Activated CD4-positive, alpha-beta T cell treated with anti-CD3 and anti-CD28 coated beads, Interleukin-2, amount 50 U/mL, for 24 hours (primary cell): Measurements from ENCODE around the gene CHIA.
"Not testable (repeated sequence)": the region's sequence is repeated elsewhere in the genome, so short reads cannot be mapped to it uniquely, and the experiment has no call there.

Experiments
- DNase-seq, 2 donors: peaks; one replicate each; pipeline ENCODE4 v3.0.0-alpha.2; 2020; ENCODE audit warnings: low read depth in 1 of 2, low spot score in 1 of 2

Gene CHIA

GRCh38 chr1:111283838-111284237 lies 6.8 kb upstream of the CHIA start:
- DNase-seq, result no peak

DNA sequence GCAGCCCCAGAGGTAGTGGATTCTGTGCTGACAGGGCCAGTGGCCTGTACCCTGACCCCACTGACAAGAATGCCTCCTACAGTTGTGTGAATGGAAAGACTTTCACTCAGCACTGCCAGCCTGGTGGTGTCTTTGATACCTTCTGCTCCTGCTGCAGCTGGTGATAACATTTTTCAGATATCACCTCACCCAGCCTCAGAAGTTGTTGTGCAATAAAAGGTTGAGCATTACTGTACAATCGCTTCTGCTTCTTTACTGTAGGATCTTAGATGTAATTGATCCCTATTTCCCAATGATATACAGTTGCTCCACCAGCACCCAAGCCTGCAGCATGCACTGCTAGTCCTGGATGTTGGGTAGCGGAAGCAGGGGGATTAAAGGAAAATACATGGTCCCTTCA lies 4.8 kb upstream of the CHIA start:
- DNase-seq, result no peak

DNA sequence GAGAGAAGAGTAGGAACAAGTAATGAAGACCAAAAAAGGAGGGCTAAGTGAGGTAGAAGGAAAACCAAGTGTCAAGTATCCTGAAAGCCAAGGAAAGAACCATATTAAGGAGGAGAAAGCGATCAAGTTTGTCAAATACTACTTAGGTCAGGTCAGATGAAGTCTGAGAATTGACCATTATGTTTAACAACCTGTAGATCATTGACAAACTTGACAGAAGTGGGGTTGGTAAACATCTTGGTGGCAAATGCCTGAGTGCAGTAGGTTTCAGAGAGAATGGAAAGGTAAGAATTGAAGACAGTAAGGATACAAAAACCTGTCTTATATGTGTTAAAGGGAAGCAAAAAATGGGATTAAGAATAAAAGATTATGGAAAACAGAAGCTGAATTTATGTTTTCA lies 3.7 kb upstream of the CHIA start:
- no peak for DNase-seq

GRCh38 chr1:111289371-111289770 lies 1.3 kb upstream of the CHIA start:
- DNase-seq, result no peak

GRCh38 chr1:111290104-111290503 lies 547 bp upstream of the CHIA start:
- DNase-seq, result no peak

- no peak for DNase-seq
Observed at GRCh38 chr1:111294390-111294789, 3.7 kb downstream of the CHIA start.

GRCh38 chr1:111302374-111302773 lies 11.7 kb downstream of the CHIA start:
- no peak for DNase-seq

DNA sequence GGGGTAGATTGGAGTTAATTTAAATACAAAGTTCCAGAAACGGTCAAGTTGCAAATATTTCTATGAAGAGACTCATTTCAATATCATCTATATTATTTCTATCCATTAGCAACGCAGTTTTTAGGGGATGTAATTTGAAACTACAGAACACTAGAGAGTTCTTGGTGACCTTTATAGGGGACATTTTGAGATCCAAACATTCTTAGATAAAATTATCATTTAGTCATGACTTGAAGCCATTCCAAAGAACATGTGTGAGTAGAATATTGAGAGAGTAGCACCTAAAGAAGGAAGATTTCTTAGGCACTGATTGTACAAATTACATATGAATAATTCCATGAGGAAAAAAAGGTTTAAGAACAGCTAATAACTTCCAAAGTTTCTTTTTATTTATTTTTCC lies 19.0 kb downstream of the CHIA start:
- DNase-seq, result no peak

- DNase-seq, result no peak
Observed at GRCh38 chr1:111318523-111318922, 27.9 kb downstream of the CHIA start.

- DNase-seq, result no peak
Observed at GRCh38 chr1:111320066-111320879, 29.6 kb downstream of the CHIA start.

GRCh38 chr1:111323231-111323630 lies 32.6 kb downstream of the CHIA start:
- no peak for DNase-seq

DNA sequence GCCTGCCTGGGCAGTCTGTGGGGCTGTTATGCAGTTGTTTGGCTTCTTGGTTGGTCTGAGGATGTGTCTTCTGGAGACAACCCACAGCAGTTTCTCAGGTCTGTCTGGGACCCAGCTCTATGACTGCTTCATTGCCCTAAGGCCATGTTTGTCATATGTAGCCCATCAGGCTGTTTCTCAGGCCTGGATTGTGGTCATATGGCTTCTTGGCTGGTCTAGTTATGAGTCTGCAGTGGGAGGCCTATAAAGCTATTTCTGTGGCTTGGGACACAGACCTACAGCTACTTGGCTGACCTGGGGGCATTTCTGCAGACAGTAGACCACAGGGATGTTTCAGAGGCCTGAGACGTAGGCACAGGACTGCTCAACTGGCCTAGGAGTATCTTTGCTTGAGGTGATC lies 41.5 kb downstream of the CHIA start:
- DNase-seq, result no peak

- peak in 1 of 2 donors; percentile 39 for DNase-seq
Observed at GRCh38 chr1:111334169-111334568, 43.5 kb downstream of the CHIA start.

- not testable (repeated sequence) for DNase-seq
Observed at GRCh38 chr1:111335214-111335877, 44.7 kb downstream of the CHIA start.

GRCh38 chr1:111338849-111339248 lies 48.2 kb downstream of the CHIA start:
- not testable (repeated sequence) for DNase-seq

DNA sequence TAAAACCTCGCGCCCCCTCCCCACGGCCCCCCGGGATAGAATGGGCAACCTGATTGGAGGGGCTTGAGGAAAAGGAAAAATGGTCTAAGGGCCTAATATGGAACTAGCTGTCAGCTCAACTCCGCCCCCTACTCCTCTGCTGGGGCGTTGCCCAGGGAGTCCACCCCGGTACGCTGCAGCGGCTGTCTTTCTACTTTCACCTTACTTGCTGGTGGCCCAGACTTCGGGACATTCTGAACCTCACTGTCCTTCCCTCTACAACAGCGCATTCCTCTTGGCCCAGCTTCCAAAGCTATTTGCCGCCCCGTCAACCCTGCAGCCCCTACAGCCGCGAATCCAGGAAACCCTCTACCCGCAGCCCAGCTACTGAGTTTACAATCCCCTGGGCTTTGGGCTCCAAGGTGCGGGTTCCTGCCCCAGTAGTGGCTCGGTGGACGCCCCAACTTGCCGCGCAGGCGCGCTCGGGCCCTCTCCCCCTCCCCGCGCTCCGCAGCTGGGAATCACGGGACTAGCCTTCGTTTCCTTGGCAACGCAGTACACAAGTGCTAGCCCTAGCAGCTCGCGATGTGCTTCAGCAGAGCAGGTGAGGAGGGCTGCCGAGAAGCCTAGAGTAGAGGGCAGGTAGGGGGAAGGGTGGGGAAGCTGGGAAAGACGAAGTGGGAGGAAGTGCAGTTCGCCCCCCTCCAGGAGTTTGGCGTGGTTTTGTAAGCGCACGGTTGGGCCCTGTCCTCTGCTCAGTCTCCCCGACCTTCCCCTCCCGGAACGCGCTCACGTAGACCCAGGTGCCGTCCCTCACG lies 55.6 kb downstream of the CHIA start:
- DNase-seq, result peak; percentile 59 to 78

GRCh38 chr1:111347026-111347425 lies 56.4 kb downstream of the CHIA start:
- no peak for DNase-seq

GRCh38 chr1:111351700-111352099 lies 61.0 kb downstream of the CHIA start:
- DNase-seq, result no peak

- DNase-seq, result no peak
Observed at GRCh38 chr1:111354584-111354983, 63.9 kb downstream of the CHIA start.

DNA sequence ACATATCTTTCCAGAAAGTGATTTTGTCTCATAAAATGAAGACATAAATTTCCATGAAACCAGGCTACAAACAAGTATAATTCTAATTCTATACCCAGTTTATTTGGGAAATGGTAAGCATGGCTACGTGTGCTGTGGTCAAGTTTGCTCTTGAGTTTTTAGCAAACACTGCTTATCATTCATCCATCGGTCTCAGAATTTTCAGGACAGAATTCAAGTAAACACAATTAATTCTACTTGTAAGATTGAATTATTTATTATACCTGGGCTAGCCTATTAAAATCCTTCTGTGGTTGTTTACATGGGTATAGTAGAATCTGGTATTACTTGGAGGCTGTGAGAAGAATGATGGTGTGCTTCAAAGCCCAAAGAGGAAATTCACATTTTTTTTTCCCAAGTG lies 68.3 kb downstream of the CHIA start:
- no peak for DNase-seq

DNA sequence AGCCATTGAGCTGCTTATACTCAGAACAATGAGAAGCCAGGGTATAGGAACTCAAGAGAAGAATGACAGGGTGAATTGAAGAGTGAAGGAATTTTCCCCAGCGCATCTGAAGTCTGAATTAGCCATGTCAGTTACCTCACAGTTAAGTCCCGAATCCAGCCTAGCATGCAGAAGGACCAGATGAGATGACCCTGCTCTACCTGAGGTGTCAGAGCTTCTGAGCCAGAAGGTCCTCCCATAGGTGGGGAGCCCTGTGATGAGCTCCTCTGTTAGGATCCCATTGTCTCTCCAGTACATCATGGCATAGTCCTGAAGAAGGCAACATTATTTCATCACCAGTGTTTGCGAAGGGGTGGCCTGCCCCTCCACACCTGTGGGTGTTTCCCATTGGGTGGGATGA lies 68.7 kb downstream of the CHIA start:
- no peak for DNase-seq

DNA sequence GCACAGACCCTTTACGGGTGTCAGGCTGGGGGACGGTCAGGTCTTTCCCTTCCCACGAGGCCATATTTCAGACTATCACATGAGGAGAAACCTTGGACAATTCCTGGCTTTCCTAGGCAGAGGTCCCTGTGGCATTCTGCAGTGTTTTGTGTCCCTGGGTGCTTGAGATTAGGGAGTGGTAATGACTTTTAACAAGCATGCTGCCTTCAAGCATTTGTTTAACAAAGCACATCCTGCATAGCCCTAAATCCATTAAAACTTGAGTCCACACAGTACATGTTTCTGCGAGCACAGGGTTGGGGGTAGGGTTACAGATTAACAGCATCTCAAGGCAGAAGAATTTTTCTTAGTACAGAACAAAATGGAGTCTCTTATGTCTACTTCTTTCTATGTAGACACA lies 69.6 kb downstream of the CHIA start:
- not testable (repeated sequence) for DNase-seq
